Stimulated activated naive CD8-positive, alpha-beta T cell treated with anti-CD3 and anti-CD28 coated beads, Interleukin-15, amount 100 ng/mL, for 72 hours (primary cell): ENCODE results near the gene HSD17B3.
"Not testable (repeated sequence)": the region's sequence is repeated elsewhere in the genome, so short reads cannot be mapped to it uniquely, and the experiment has no call there.

Source experiments
- ATAC-seq: fragments of 150-1000 bp; cut with Tn5 transposase; 2 replicates; pipeline ENCODE4 v1.10.0; 2021; ENCODE audit warnings: mild to moderate bottlenecking, moderate library complexity
- DNase-seq, 2 donors: peaks; one replicate each; pipeline ENCODE4 v3.0.0; 2021 to 2022
- H3K27ac Mint-ChIP-seq, 2 donors: one replicate each; pipeline ENCODE4 v1.8.0; 2022; ENCODE audit warnings: mild to moderate bottlenecking in 2 of 2, mixed read lengths in 2 of 2, moderate library complexity in 2 of 2
- H3K27me3 Mint-ChIP-seq: one replicate; pipeline ENCODE4 v1.8.0; 2022; ENCODE audit warnings: mixed read lengths
- H3K4me1 Mint-ChIP-seq: one replicate; pipeline ENCODE4 v1.8.0; 2022; ENCODE audit warnings: mild to moderate bottlenecking, mixed read lengths
- H3K4me3 Mint-ChIP-seq, 2 donors: one replicate each; pipeline ENCODE4 v1.8.0; 2022; ENCODE audit warnings: mild to moderate bottlenecking in 2 of 2, mixed read lengths in 2 of 2, moderate library complexity in 1 of 2
- H3K9me3 Mint-ChIP-seq, 2 donors: one replicate each; pipeline ENCODE4 v1.8.0; 2022; ENCODE audit warnings: mixed read lengths in 2 of 2

The HSD17B3 gene

GRCh38 chr9:96302021-96302420 is at the start of gene HSD17B3:
TSS of gene HSD17B3 (minus strand) at chr9:96302176. CDS start at chr9:96302104, 72 bp downstream.
- H3K27me3 Mint-ChIP-seq: no peaks in the 10 kb centered on the region
- ATAC-seq (no peak), DNase-seq (no peak)
- H3K9me3 Mint-ChIP-seq: no peaks in the 10 kb centered on the region
- H3K4me1 Mint-ChIP-seq: no peaks in the 10 kb centered on the region
- H3K27ac Mint-ChIP-seq: no peak within 1 kb of the TSS
- no peak within 1 kb of the TSS for H3K4me3 Mint-ChIP-seq

GRCh38 chr9:96350866-96351265 is 48.9 kb upstream of the HSD17B3 start:
- Mint-ChIP-seq H3K27ac (no peak overlapping the region), H3K4me3 (no peak overlapping the region), H3K9me3 (peaks cover 0 to 7% of the 10 kb centered on the region in 2 donors), H3K27me3 (no peaks in the 10 kb centered on the region), H3K4me1 (no peaks in the 10 kb centered on the region)
- no peak for ATAC-seq
- no peak for DNase-seq

GRCh38 chr9:96348261-96348660 is 46.3 kb upstream of the HSD17B3 start:
- Mint-ChIP-seq H3K27ac (no peak overlapping the region), H3K4me3 (no peak overlapping the region), H3K9me3 (peaks cover 0 to 7% of the 10 kb centered on the region in 2 donors), H3K4me1 (no peaks in the 10 kb centered on the region), H3K27me3 (no peaks in the 10 kb centered on the region)
- no peak for DNase-seq
- ATAC-seq: no peak

- H3K4me1 Mint-ChIP-seq: no peaks in the 10 kb centered on the region
- no peak for DNase-seq
- H3K27me3 Mint-ChIP-seq: no peaks in the 10 kb centered on the region
- ATAC-seq: no peak
- H3K9me3 Mint-ChIP-seq: peaks cover 0 to 7% of the 10 kb centered on the region in 2 donors
- no peak overlapping the region for H3K4me3 Mint-ChIP-seq
- no peak overlapping the region for H3K27ac Mint-ChIP-seq
Measured at GRCh38 chr9:96345551-96345950, 43.6 kb upstream of the HSD17B3 start.

- DNase-seq (no peak), ATAC-seq (no peak)
- Mint-ChIP-seq H3K27ac (no peak overlapping the region), H3K9me3 (peaks cover 0 to 7% of the 10 kb centered on the region in 2 donors), H3K27me3 (no peaks in the 10 kb centered on the region), H3K4me1 (peaks cover 6% of the 10 kb centered on the region), H3K4me3 (no peak overlapping the region)
Measured at GRCh38 chr9:96344458-96345180, 42.6 kb upstream of the HSD17B3 start.

- ATAC-seq (no peak), DNase-seq (no peak)
- Mint-ChIP-seq H3K27me3 (no peaks in the 10 kb centered on the region), H3K27ac (no peak overlapping the region), H3K9me3 (peaks cover 0 to 7% of the 10 kb centered on the region in 2 donors), H3K4me3 (no peak overlapping the region), H3K4me1 (peaks cover 8% of the 10 kb centered on the region)
Measured at GRCh38 chr9:96343515-96344360, 41.8 kb upstream of the HSD17B3 start.

GRCh38 chr9:96342571-96343245 is 40.7 kb upstream of the HSD17B3 start:
- Mint-ChIP-seq H3K9me3 (no peaks in the 10 kb centered on the region), H3K4me3 (no peak overlapping the region)
- no peak for ATAC-seq

GRCh38 chr9:96340707-96341106 is 38.7 kb upstream of the HSD17B3 start:
- Mint-ChIP-seq H3K9me3 (no peaks in the 10 kb centered on the region), H3K27ac (no peak overlapping the region), H3K4me3 (no peak overlapping the region), H3K4me1 (peaks cover 8% of the 10 kb centered on the region), H3K27me3 (no peaks in the 10 kb centered on the region)
- ATAC-seq: no peak
- DNase-seq: no peak

More at GRCh38 chr9:96342571-96343245, 40.7 kb upstream of the HSD17B3 start:
- Mint-ChIP-seq H3K27me3 (no peaks in the 10 kb centered on the region), H3K4me1 (peaks cover 8% of the 10 kb centered on the region), H3K27ac (no peak overlapping the region)
- DNase-seq: no peak

- Mint-ChIP-seq H3K9me3 (no peaks in the 10 kb centered on the region), H3K27ac (no peak overlapping the region), H3K4me3 (no peak overlapping the region), H3K27me3 (no peaks in the 10 kb centered on the region), H3K4me1 (peaks cover 8% of the 10 kb centered on the region)
- DNase-seq: no peak
- no peak for ATAC-seq
Measured at GRCh38 chr9:96338299-96338698, 36.3 kb upstream of the HSD17B3 start.

GRCh38 chr9:96333958-96334357 is 32.0 kb upstream of the HSD17B3 start:
- H3K9me3 Mint-ChIP-seq: no peaks in the 10 kb centered on the region
- H3K4me3 Mint-ChIP-seq: no peak overlapping the region
- H3K27me3 Mint-ChIP-seq: no peaks in the 10 kb centered on the region
- DNase-seq (no peak), ATAC-seq (no peak)
- no peak overlapping the region for H3K27ac Mint-ChIP-seq
- no peaks in the 10 kb centered on the region for H3K4me1 Mint-ChIP-seq

- H3K4me1 Mint-ChIP-seq: no peaks in the 10 kb centered on the region
- no peak overlapping the region for H3K27ac Mint-ChIP-seq
- DNase-seq (no peak), ATAC-seq (no peak)
- H3K4me3 Mint-ChIP-seq: no peak overlapping the region
- H3K27me3 Mint-ChIP-seq: no peaks in the 10 kb centered on the region
- H3K9me3 Mint-ChIP-seq: no peaks in the 10 kb centered on the region
Measured at GRCh38 chr9:96331236-96331947, 29.4 kb upstream of the HSD17B3 start.

GRCh38 chr9:96327694-96328352 is 25.8 kb upstream of the HSD17B3 start:
- DNase-seq: peak; percentile 42 to 43
- Mint-ChIP-seq H3K4me1 (no peaks in the 10 kb centered on the region), H3K4me3 (no peak overlapping the region), H3K27ac (no peak overlapping the region), H3K9me3 (no peaks in the 10 kb centered on the region), H3K27me3 (no peaks in the 10 kb centered on the region)
- peak; percentile 63 for ATAC-seq

- Mint-ChIP-seq H3K27me3 (no peaks in the 10 kb centered on the region), H3K4me3 (no peak overlapping the region), H3K4me1 (no peaks in the 10 kb centered on the region), H3K9me3 (no peaks in the 10 kb centered on the region), H3K27ac (no peak overlapping the region)
- DNase-seq (no peak), ATAC-seq (no peak)
Measured at GRCh38 chr9:96323169-96323568, 21.2 kb upstream of the HSD17B3 start.

- not testable (repeated sequence) for H3K27ac Mint-ChIP-seq, H3K4me3 Mint-ChIP-seq, H3K9me3 Mint-ChIP-seq, H3K27me3 Mint-ChIP-seq, DNase-seq, H3K4me1 Mint-ChIP-seq, ATAC-seq
Measured at GRCh38 chr9:96322736-96323135, 20.8 kb upstream of the HSD17B3 start.

- H3K4me3 Mint-ChIP-seq, ATAC-seq, H3K4me1 Mint-ChIP-seq, H3K9me3 Mint-ChIP-seq, H3K27ac Mint-ChIP-seq, DNase-seq, H3K27me3 Mint-ChIP-seq: not testable (repeated sequence)
Measured at GRCh38 chr9:96322210-96322609, 20.2 kb upstream of the HSD17B3 start.
